Endothelial cell of umbilical vein (primary cell): ENCODE measurements around the gene ACOX3. TPM values are rescaled to one million over a fixed set of nuclear protein-coding genes. Genes with fewer than 3 reads are reported as not detected.

Experiments used
- BruUV-seq: library from RNA; stranded (reverse); fragments of 400-500 nt; replicated peaks from 2 replicates; lab custom pipeline; 2021; lab: Mats Ljungman, UMichigan
- CTCF ChIA-PET: fragments of 300-600, 350-600 bp; sonication (Branson Sonifier 250); formaldehyde crosslinking; loops from one replicate; lab custom pipeline; 2021; ENCODE audit warnings: antibody characterized with exemption, inconsistent platforms; lab: Charles Lee
- POLR2A ChIA-PET: fragments of 300-600, 350-600 bp; sonication (Branson Sonifier 250); formaldehyde crosslinking; loops from one replicate; lab custom pipeline; 2021; ENCODE audit warnings: antibody characterized with exemption, inconsistent platforms; lab: Charles Lee
- DNase-seq: peaks from one replicate; pipeline ENCODE4 v3.0.0-alpha.2; 2011; ENCODE audit warnings: low read depth, low spot score
- FAIRE-seq: peaks from 2 replicates; lab custom pipeline; 2011; peaks lifted over from hg19 to GRCh38; lab: Jason Lieb, UNC
- H2AFZ ChIP-seq: 2 replicates; pipeline ENCODE4 v1.6.0; 2012; ENCODE audit warnings: low read depth, low read length, control low read depth, inconsistent platforms
- H3K27ac ChIP-seq: 2 replicates; pipeline ENCODE4 v1.5.1; 2011; ENCODE audit warnings: low read depth, mild to moderate bottlenecking, control low read depth, low read length, moderate library complexity; ENCODE audit not compliant: insufficient read depth
- H3K27me3 ChIP-seq, 2 experiments: 2 replicates each; pipeline versions ENCODE4 v1.6.0 to v1.6.1; 2011; ENCODE audit warnings: low read length in 2 of 2, mixed read lengths in 1 of 2; ENCODE audit not compliant: control insufficient read depth in 2 of 2, insufficient read depth in 2 of 2
- H3K36me3 ChIP-seq, 2 experiments: 2 replicates in 1 of 2; 3 replicates in 1 of 2; pipeline ENCODE4 v1.5.1; 2011; ENCODE audit warnings: low read length in 2 of 2, mild to moderate bottlenecking in 1 of 2, moderate library complexity in 1 of 2; ENCODE audit not compliant: control insufficient read depth in 2 of 2, insufficient read depth in 2 of 2; ENCODE audit errors: extremely low read depth in 1 of 2
- H3K4me1 ChIP-seq: 3 replicates; pipeline ENCODE4 v1.5.1; 2011; ENCODE audit warnings: mild to moderate bottlenecking, low read length; ENCODE audit not compliant: control insufficient read depth, insufficient read depth; ENCODE audit errors: extremely low read depth
- H3K4me2 ChIP-seq: 2 replicates; pipeline ENCODE4 v1.6.1; 2011; ENCODE audit warnings: low read length, control low read depth, mixed read lengths; ENCODE audit not compliant: insufficient read depth
- H3K4me3 ChIP-seq, 3 experiments: fragments of 200-600 bp in 1 of 3; sonication (generic), shearing (Covaris generic) in 1 of 3; replicated peaks in 1 of 3; 2 replicates each; pipeline ENCODE4 v1.5.1; 2011 to 2016; ENCODE audit warnings: control low read depth in 3 of 3, low read length in 3 of 3, mild to moderate bottlenecking in 2 of 3, inconsistent platforms in 1 of 3, low read depth in 1 of 3, moderate library complexity in 1 of 3; ENCODE audit not compliant: insufficient read depth in 1 of 3
- H3K79me2 ChIP-seq: 2 replicates; pipeline ENCODE4 v1.6.0; 2012; ENCODE audit warnings: low read length, inconsistent platforms; ENCODE audit not compliant: control insufficient read depth, insufficient read depth
- H3K9ac ChIP-seq: replicated peaks from 2 replicates; pipeline ENCODE3; 2011; ENCODE audit warnings: low read length, control low read depth; ENCODE audit not compliant: insufficient read depth; ENCODE audit errors: extremely low read depth
- H3K9me1 ChIP-seq: replicated peaks from 3 replicates; pipeline ENCODE4 v1.6.0; 2011; ENCODE audit warnings: mild to moderate bottlenecking, low read length; ENCODE audit not compliant: control insufficient read depth, insufficient read depth; ENCODE audit errors: extremely low read depth
- H3K9me3 ChIP-seq: replicated peaks from 2 replicates; pipeline ENCODE4 v1.5.1; 2012; ENCODE audit warnings: low read length, inconsistent platforms; ENCODE audit not compliant: control insufficient read depth, insufficient read depth
- H4K20me1 ChIP-seq: replicated peaks from 2 replicates; pipeline ENCODE3; 2011; ENCODE audit warnings: mild to moderate bottlenecking, low read length; ENCODE audit not compliant: control insufficient read depth, insufficient read depth; ENCODE audit errors: extremely low read depth
- EZH2 ChIP-seq: IDR thresholded peaks from 2 replicates; pipeline ENCODE4 v1.6.1; 2012; ENCODE audit warnings: borderline replicate concordance, low read depth, mild to moderate bottlenecking, moderate library complexity, low read length, inconsistent platforms; ENCODE audit not compliant: severe bottlenecking
- FOS ChIP-seq: IDR thresholded peaks from 2 replicates; pipeline ENCODE4 v1.6.1; 2011; ENCODE audit warnings: mild to moderate bottlenecking, low read length, moderate library complexity, borderline replicate concordance; ENCODE audit not compliant: insufficient read depth
- GATA2 ChIP-seq: IDR thresholded peaks from 2 replicates; pipeline ENCODE4 v1.7.0; 2011; ENCODE audit warnings: low read depth, mild to moderate bottlenecking, moderate library complexity, mixed read lengths, low read length; ENCODE audit not compliant: insufficient read length, insufficient read depth
- JUN ChIP-seq: IDR thresholded peaks from 2 replicates; pipeline ENCODE4 v1.6.1; 2011; ENCODE audit warnings: borderline replicate concordance, low read depth; ENCODE audit not compliant: insufficient read length, insufficient read depth
- MYC ChIP-seq: IDR thresholded peaks from one replicate; pipeline ENCODE4 v1.6.1; 2011; ENCODE audit warnings: mild to moderate bottlenecking, low read depth, low read length
- POLR2A ChIP-seq: IDR thresholded peaks from 2 replicates; pipeline ENCODE4 v1.6.1; 2012; ENCODE audit warnings: low read depth, mild to moderate bottlenecking, control low read depth, low read length
- POLR2AphosphoS5 ChIP-seq: IDR thresholded peaks from 2 replicates; pipeline ENCODE4 v1.6.1; 2012; ENCODE audit warnings: low read depth, mild to moderate bottlenecking, control low read depth, low read length, moderate library complexity; ENCODE audit not compliant: insufficient read depth
- dilution Hi-C: fragments of 300-500 bp; cut with MboI; formaldehyde crosslinking; loops from one replicate; pipeline ENCODE4 v1.15.0; 2019; ENCODE audit warnings: low sequenced_read_pairs; ENCODE audit not compliant: extremely low pct_ligation_motif_present
- intact Hi-C: fragments of 100-400 bp; cut with micrococcal nuclease; formaldehyde crosslinking; loops from one replicate; pipeline ENCODE4 v1.10.0; 2022
- polyA plus RNA-seq, 4 experiments: library from polyadenylated mRNA; depleted of rRNA in 3 of 4; stranded (reverse) in 3 of 4; unstranded in 1 of 4; fragments of >200 nt; gene quantifications; 2 replicates each; pipeline versions ENCODE4 v1.2.1 to v1.2.3, GENCODE V29; 2011 to 2012; ENCODE audit warnings: missing spikeins in 1 of 4
- total RNA-seq: library from RNA; stranded (reverse); gene quantifications from 2 replicates; pipeline ENCODE4 v1.2.3, GENCODE V29; 2021
- TF ChIP-seq, protein P1 (sequence below): IDR thresholded peaks from 2 replicates; pipeline ENCODE4 v1.6.1; 2011; ENCODE audit not compliant: insufficient read depth, insufficient read length
- TF ChIP-seq, protein P2 (sequence below), 2 donors: IDR thresholded peaks; 1 replicate in 1 of 2; 2 replicates in 1 of 2; pipeline ENCODE4 v1.5.1; 2011; ENCODE audit warnings: low read length in 2 of 2, mild to moderate bottlenecking in 2 of 2, moderate library complexity in 2 of 2, control low read depth in 1 of 2, inconsistent platforms in 1 of 2, low read depth in 1 of 2; ENCODE audit not compliant: insufficient read depth in 1 of 2; ENCODE audit errors: extremely low read depth in 1 of 2

ACOX3 gene
- total and polyA plus RNA-seq, 2 donors (not counting 3 experiments of a cell fraction or from before 2014, with no cell fraction given), result 13.0 to 26.3 TPM

DNA sequence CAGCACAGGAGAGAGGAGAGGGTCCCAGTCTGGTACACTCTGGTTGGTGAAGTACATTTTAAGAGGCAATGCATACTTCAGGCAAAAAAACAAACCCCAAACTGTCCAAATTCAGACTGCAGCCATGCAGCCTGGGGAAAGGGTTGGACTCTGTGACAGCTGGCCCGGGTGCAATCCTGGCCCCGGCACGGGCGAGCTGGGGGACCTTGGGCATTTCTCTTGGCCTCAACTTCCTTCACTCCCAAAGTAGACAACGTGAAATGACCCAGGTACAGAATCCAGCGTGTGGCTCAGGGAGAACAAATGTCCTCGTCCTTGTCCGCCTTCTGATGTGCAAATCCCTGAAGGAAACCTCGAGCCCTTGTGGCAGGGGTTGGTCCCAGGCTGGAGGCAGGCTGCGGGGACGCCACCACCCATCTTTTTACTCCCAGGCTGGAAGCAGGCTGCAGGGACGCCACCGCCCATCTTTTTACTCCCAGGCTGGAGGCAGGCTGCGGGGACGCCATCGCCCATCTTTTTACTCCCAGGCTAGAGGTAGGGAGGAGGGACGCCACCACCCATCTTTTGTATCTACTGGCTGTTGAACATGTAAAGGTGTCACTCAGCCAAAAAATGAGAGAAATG lies 62.3 kb downstream of the ACOX3 start:
- no peaks in the 10 kb centered on the region for H3K9me3 ChIP-seq
- BruUV-seq, result no TSS peak
- intact Hi-C loops, result no loop called here
- no peak overlapping the region for H3K9ac ChIP-seq
- FAIRE-seq (no peak), DNase-seq (no peak)
- CTCF ChIA-PET, result no interaction called here
- POLR2A ChIA-PET, result no interaction called here
- no peak overlapping the region for H3K27ac ChIP-seq
- H3K79me2 ChIP-seq, result no peaks in the 10 kb centered on the region
- H3K4me2 ChIP-seq, result no peak overlapping the region
- no peak overlapping the region for H3K4me3 ChIP-seq
- H2AFZ ChIP-seq, result no peak overlapping the region
- no peaks in the 10 kb centered on the region for H3K9me1 ChIP-seq
- no peaks in the 10 kb centered on the region for H4K20me1 ChIP-seq
- no peaks in the 10 kb centered on the region for H3K4me1 ChIP-seq
- H3K27me3 ChIP-seq, result no peaks in the 10 kb centered on the region
- no peak for TF ChIP-seq GATA2
- TF ChIP-seq JUN, result no peak
- TF ChIP-seq, protein P1, sequence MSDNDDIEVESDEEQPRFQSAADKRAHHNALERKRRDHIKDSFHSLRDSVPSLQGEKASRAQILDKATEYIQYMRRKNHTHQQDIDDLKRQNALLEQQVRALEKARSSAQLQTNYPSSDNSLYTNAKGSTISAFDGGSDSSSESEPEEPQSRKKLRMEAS, result no peak
- TF ChIP-seq EZH2, result no peak
- TF ChIP-seq FOS, result no peak
- TF ChIP-seq, protein P2, sequence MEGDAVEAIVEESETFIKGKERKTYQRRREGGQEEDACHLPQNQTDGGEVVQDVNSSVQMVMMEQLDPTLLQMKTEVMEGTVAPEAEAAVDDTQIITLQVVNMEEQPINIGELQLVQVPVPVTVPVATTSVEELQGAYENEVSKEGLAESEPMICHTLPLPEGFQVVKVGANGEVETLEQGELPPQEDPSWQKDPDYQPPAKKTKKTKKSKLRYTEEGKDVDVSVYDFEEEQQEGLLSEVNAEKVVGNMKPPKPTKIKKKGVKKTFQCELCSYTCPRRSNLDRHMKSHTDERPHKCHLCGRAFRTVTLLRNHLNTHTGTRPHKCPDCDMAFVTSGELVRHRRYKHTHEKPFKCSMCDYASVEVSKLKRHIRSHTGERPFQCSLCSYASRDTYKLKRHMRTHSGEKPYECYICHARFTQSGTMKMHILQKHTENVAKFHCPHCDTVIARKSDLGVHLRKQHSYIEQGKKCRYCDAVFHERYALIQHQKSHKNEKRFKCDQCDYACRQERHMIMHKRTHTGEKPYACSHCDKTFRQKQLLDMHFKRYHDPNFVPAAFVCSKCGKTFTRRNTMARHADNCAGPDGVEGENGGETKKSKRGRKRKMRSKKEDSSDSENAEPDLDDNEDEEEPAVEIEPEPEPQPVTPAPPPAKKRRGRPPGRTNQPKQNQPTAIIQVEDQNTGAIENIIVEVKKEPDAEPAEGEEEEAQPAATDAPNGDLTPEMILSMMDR (IDR thresholded peaks at IDR 0.05; ENCODE audit: extremely low read depth in 1 of 2, insufficient read depth in 1 of 2, low read depth in 1 of 2, low read length in 2 of 2), result no peak
- TF ChIP-seq POLR2AphosphoS5, result no peak
- TF ChIP-seq POLR2A, result no peak
- no peak for TF ChIP-seq MYC
- dilution Hi-C loops, result no loop called here
- H3K36me3 ChIP-seq, result no peaks in the 10 kb centered on the region
